GM12878 (cell line): Measurements from ENCODE around the gene LSM14B. TPM values are rescaled to one million over a fixed set of nuclear protein-coding genes. Genes with fewer than 3 reads are reported as not detected.

Experiments
- ATAC-seq: fragments of 200-7000 bp; cut with Tn5 transposase; 3 replicates; pipeline ENCODE4 v1.9.1; 2020; ENCODE audit warnings: mild to moderate bottlenecking, moderate library complexity
- BruUV-seq: library from RNA; stranded (reverse); fragments of 400-500 nt; replicated peaks from 2 replicates; lab custom pipeline; 2021; lab: Mats Ljungman, UMichigan
- CTCF ChIA-PET: fragments of 300-600 bp; sonication (Branson Sonifier 250); formaldehyde crosslinking; extraction: SDS; loops from one replicate; lab custom pipeline; 2021; ENCODE audit warnings: inconsistent platforms; lab: Yijun Ruan, JAX
- POLR2A ChIA-PET: fragments of 350-600 bp; formaldehyde crosslinking; extraction: SDS; loops from one replicate; lab custom pipeline; 2021; ENCODE audit warnings: inconsistent platforms; lab: Charles Lee
- RAD21 ChIA-PET: fragments of 300-600 bp; sonication (Branson Sonifier 250); formaldehyde crosslinking; loops from one replicate; lab custom pipeline; 2023; ENCODE audit warnings: antibody characterized with exemption; ENCODE audit not compliant: unreplicated experiment; lab: Charles Lee
- SMC1A ChIA-PET: fragments of 300-600 bp; sonication (Branson Sonifier 250); formaldehyde crosslinking; loops from one replicate; lab custom pipeline; 2023; ENCODE audit not compliant: unreplicated experiment, uncharacterized antibody; lab: Charles Lee
- DNase-seq: peaks from one replicate; pipeline ENCODE4 v3.0.0-alpha.2; 2011; ENCODE audit warnings: low read depth, low spot score
- FAIRE-seq: peaks from 3 replicates; lab custom pipeline; 2011; peaks lifted over from hg19 to GRCh38; lab: Jason Lieb, UNC
- H2AFZ ChIP-seq: 2 replicates; pipeline ENCODE4 v1.6.0; 2011; ENCODE audit warnings: low read depth, low read length, control low read depth; ENCODE audit not compliant: control insufficient read depth
- H3K27ac ChIP-seq: 2 replicates; pipeline ENCODE4 v1.5.1; 2011; ENCODE audit warnings: control low read depth; ENCODE audit not compliant: control insufficient read depth, insufficient read depth
- H3K27me3 ChIP-seq, 2 experiments: replicated peaks in 1 of 2; 2 replicates each; pipeline versions ENCODE4 v1.6.0 to v1.6.1; 2011; ENCODE audit warnings: low read length in 1 of 2; ENCODE audit not compliant: control insufficient read depth in 2 of 2, insufficient read depth in 2 of 2
- H3K36me3 ChIP-seq, 2 experiments: 2 replicates each; pipeline ENCODE4 v1.5.1; 2011; ENCODE audit warnings: low read length in 1 of 2; ENCODE audit not compliant: control insufficient read depth in 2 of 2, insufficient read depth in 2 of 2
- H3K4me1 ChIP-seq: 2 replicates; pipeline ENCODE4 v1.6.1; 2011; ENCODE audit warnings: mild to moderate bottlenecking, low read length, moderate library complexity, mixed read lengths; ENCODE audit not compliant: control insufficient read depth, insufficient read depth
- H3K4me2 ChIP-seq: 2 replicates; pipeline ENCODE4 v1.6.0; 2011; ENCODE audit warnings: control low read depth; ENCODE audit not compliant: control insufficient read depth, insufficient read depth
- H3K4me3 ChIP-seq: fragments of 200-600 bp; sonication (generic); 2 replicates; pipeline ENCODE4 v1.5.1; 2016
- H3K79me2 ChIP-seq: 2 replicates; pipeline ENCODE4 v1.6.0; 2011; ENCODE audit warnings: low read length; ENCODE audit not compliant: control insufficient read depth, insufficient read depth
- H3K9ac ChIP-seq: 2 replicates; pipeline ENCODE4 v1.8.0; 2011; ENCODE audit warnings: low read length, control low read depth, mixed read lengths; ENCODE audit not compliant: control insufficient read depth, insufficient read depth
- H3K9me3 ChIP-seq: replicated peaks from 3 replicates; pipeline ENCODE4 v1.5.1; 2011; ENCODE audit warnings: mild to moderate bottlenecking, low read length; ENCODE audit not compliant: control insufficient read depth, insufficient read depth
- H4K20me1 ChIP-seq: 2 replicates; pipeline ENCODE4 v1.6.0; 2011; ENCODE audit not compliant: control insufficient read depth, insufficient read depth
- ATF7 ChIP-seq: fragments of 450-650 bp; IDR thresholded peaks from 2 replicates; pipeline ENCODE4 v1.6.1; 2016; ENCODE audit warnings: low read depth, mild to moderate bottlenecking
- CHD4 ChIP-seq: fragments of 200-600 bp; sonication (generic); IDR thresholded peaks from 2 replicates; pipeline ENCODE4 v1.6.1; 2016; ENCODE audit warnings: mild to moderate bottlenecking
- E2F4 ChIP-seq: IDR thresholded peaks from 2 replicates; pipeline ENCODE4 v1.6.1; 2012; ENCODE audit warnings: low read depth, low read length, improper control_type of control experiment
- HDAC2 ChIP-seq: fragments of 200-600 bp; sonication (generic); IDR thresholded peaks from 2 replicates; pipeline ENCODE4 v1.6.1; 2017
- HDAC6 ChIP-seq: fragments of 200-600 bp; sonication (generic); IDR thresholded peaks from one replicate; pipeline ENCODE4 v1.8.0; 2017; ENCODE audit warnings: antibody characterized with exemption; ENCODE audit not compliant: unreplicated experiment
- JUND ChIP-seq: IDR thresholded peaks from 2 replicates; pipeline ENCODE4 v1.6.1; 2012; ENCODE audit warnings: low read depth, mild to moderate bottlenecking, low read length, improper control_type of control experiment, moderate library complexity
- KAT2A ChIP-seq: conservative IDR thresholded peaks from 2 replicates; pipeline ENCODE4 v1.6.1; 2011; ENCODE audit warnings: low read depth, low read length; ENCODE audit not compliant: control insufficient read depth
- LARP7 ChIP-seq: fragments of 450-650 bp; IDR thresholded peaks from 2 replicates; pipeline ENCODE4 v1.6.1; 2017; ENCODE audit warnings: mild to moderate bottlenecking
- RCOR1 ChIP-seq: conservative IDR thresholded peaks from 2 replicates; pipeline ENCODE4 v1.6.1; 2012; ENCODE audit warnings: low read depth, low read length, improper control_type of control experiment
- REST ChIP-seq: IDR thresholded peaks from 2 replicates; pipeline ENCODE4 v1.6.1; 2012; ENCODE audit warnings: mild to moderate bottlenecking, low read depth, low read length
- SKIL ChIP-seq: fragments of 450-650 bp; IDR thresholded peaks from 2 replicates; pipeline ENCODE4 v1.6.1; 2017; ENCODE audit warnings: mild to moderate bottlenecking, low read depth, inconsistent platforms; ENCODE audit not compliant: poor library complexity, severe bottlenecking
- SUZ12 ChIP-seq: fragments of 200-600 bp; sonication (generic); IDR thresholded peaks from one replicate; pipeline ENCODE4 v1.6.1; 2018; ENCODE audit warnings: antibody characterized with exemption, mild to moderate bottlenecking; ENCODE audit not compliant: unreplicated experiment
- TAF1 ChIP-seq: IDR thresholded peaks from 2 replicates; pipeline ENCODE4 v1.6.1; 2011; ENCODE audit warnings: mild to moderate bottlenecking, low read depth, low read length, borderline replicate concordance
- ZBTB11 ChIP-seq: fragments of 450-650 bp; formaldehyde crosslinking; IDR thresholded peaks from 2 replicates; pipeline ENCODE4 v1.5.0; 2022; ENCODE audit warnings: mild to moderate bottlenecking, missing genetic modification characterization
- ZNF217 ChIP-seq: fragments of 450-650 bp; IDR thresholded peaks from 2 replicates; pipeline ENCODE4 v1.6.1; 2017; ENCODE audit warnings: antibody characterized with exemption, mild to moderate bottlenecking
- WGBS: methylation state at CpG from one replicate; pipeline ENCODE4 v1.1.6; 2016; ENCODE audit warnings: low lambda C conversion rate; ENCODE audit not compliant: insufficient replicate concordance, insufficient coverage; ENCODE audit errors: missing lambda C conversion rate; 5-methylcytosine and 5-hydroxymethylcytosine counted together
- in situ Hi-C: fragments of 300-500 bp; cut with MboI; formaldehyde crosslinking; loops from 9 replicates; pipeline ENCODE4 v1.14.3; 2018; ENCODE audit warnings: mixed read lengths
- intact Hi-C: fragments of 100-400 bp; cut with micrococcal nuclease; formaldehyde crosslinking; loops from one replicate; pipeline ENCODE4 v1.14.2; 2022; ENCODE audit not compliant: unreplicated experiment
- polyA plus RNA-seq, 11 experiments: library from polyadenylated mRNA; depleted of rRNA in 4 of 11; unstranded in 6 of 11; stranded (reverse) in 5 of 11; fragments of >200 nt; fragmentation: Nextera tagmentation in 4 of 11; fragmentation: Illumina TruSeq in 1 of 11; extraction: Ambion mirVana in 4 of 11; extraction: Trizol in 1 of 11; gene quantifications; 1 replicate in 1 of 11; 2 replicates in 10 of 11; pipeline versions ENCODE4 v1.2.1 to v1.2.3, GENCODE V29; 2011 to 2016; ENCODE audit warnings: inconsistent platforms in 2 of 11, missing spikeins in 2 of 11, low read depth in 1 of 11
- total RNA-seq, 4 experiments: library from RNA; depleted of rRNA in 3 of 4; stranded (reverse); fragments of >200 nt in 3 of 4; fragmentation: Illumina TruSeq in 1 of 4; extraction: Trizol in 1 of 4; gene quantifications; 2 replicates each; pipeline versions ENCODE4 v1.2.1 to v1.2.3, GENCODE V29; 2013 to 2021

Gene LSM14B
- total and polyA plus RNA-seq, 10 of the 15 experiments (the other 5 are each of a cell fraction or from before 2014, with no cell fraction given): 0.56 to 34.3 (median 15.6) TPM

GRCh38 chr20:62128502-62128901, 6.2 kb downstream of the LSM14B start:
- H3K9me3 ChIP-seq: no peaks in the 10 kb centered on the region
- H4K20me1 ChIP-seq: peaks cover 6% of the 10 kb centered on the region; the same call in 1 of the 2 replicates
- intact Hi-C loops (loop anchor here (10.0 kb wide), 2 partner anchors 56 to 256 kb away; partner anchors contain the start of genes MTG2 and RPS21), in situ Hi-C loops (loop anchor here (5.0 kb wide), 1 partner anchor 116 kb away; no protein-coding TSS in a partner anchor)
- no peak overlapping the region for H3K9ac ChIP-seq
- BruUV-seq: no TSS peak
- ATAC-seq (no peak), FAIRE-seq (no peak), DNase-seq (no peak)
- ChIA-PET POLR2A (no interaction called here), RAD21 (no interaction called here), CTCF (interaction anchor here (1.4 to 1.6 kb wide), 2 partner anchors 9 to 62 kb away, joined by 3 read pairs; no protein-coding TSS in a partner anchor), SMC1A (interaction anchor here (0.6 to 1.3 kb wide), 2 partner anchors 8 to 117 kb away, joined by 3 to 4 read pairs; no protein-coding TSS in a partner anchor)
- 91% methylated on average over 6 of the region's 6 CpGs for WGBS
- no peaks in the 10 kb centered on the region; the same call in 1 of the 2 replicates for H3K4me1 ChIP-seq
- no peak overlapping the region for H3K4me2 ChIP-seq
- H3K36me3 ChIP-seq: peaks cover 27 to 32% of the 10 kb centered on the region in 2 experiments
- H3K27ac ChIP-seq: no peak overlapping the region
- H3K4me3 ChIP-seq: no peak overlapping the region
- no peak overlapping the region for H2AFZ ChIP-seq
- no peaks in the 10 kb centered on the region for H3K27me3 ChIP-seq
- H3K79me2 ChIP-seq: peaks cover 13% of the 10 kb centered on the region
- TF ChIP-seq JUND: no peak
- no peak for TF ChIP-seq ATF7
- no peak for TF ChIP-seq ZNF217
- no peak for TF ChIP-seq CHD4
- no peak for TF ChIP-seq REST
- TF ChIP-seq ZBTB11: no peak
- no peak for TF ChIP-seq E2F4
- no peak for TF ChIP-seq SUZ12
- TF ChIP-seq KAT2A: no peak
- no peak for TF ChIP-seq HDAC2
- no peak for TF ChIP-seq RCOR1
- TF ChIP-seq HDAC6: no peak
- TF ChIP-seq LARP7: no peak
- no peak for TF ChIP-seq TAF1
- TF ChIP-seq SKIL: no peak
